Measurements from ENCODE around the gene IQSEC1. TPM values are rescaled to one million over a fixed set of nuclear protein-coding genes. Genes with fewer than 3 reads are reported as not detected.

The IQSEC1 gene
- total RNA-seq, 1 experiment from 2014 or later, result 28.1 TPM

- Histone ChIP-seq H3K9me3 (ENCODE audit: control insufficient read depth in 1 of 2, insufficient read depth in 1 of 2, low read depth in 1 of 2, low read length in 2 of 2) (no peaks in the 10 kb centered on the region), H3K79me2 (ENCODE audit: insufficient read depth, low read length) (no peaks in the 10 kb centered on the region), H3K9ac (ENCODE audit: low read length) (no peak overlapping the region), H3K4me1 (ENCODE audit: control insufficient read depth in 1 of 2, insufficient read depth in 2 of 2, low read length in 2 of 2) (no peaks in the 10 kb centered on the region), H2AFZ (ENCODE audit: low read depth, low read length, poor library complexity, severe bottlenecking) (no peak overlapping the region), H3K4me2 (ENCODE audit: low read length) (no peak overlapping the region), H3K27ac (ENCODE audit: low read depth, low read length) (no peak overlapping the region), H3K36me3 (ENCODE audit: control insufficient read depth in 1 of 2, insufficient read depth in 2 of 2, low read length in 2 of 2) (peaks cover 0 to 7% of the 10 kb centered on the region in 2 experiments; a peak in 2 of 4 replicates), H3K4me3 (replicated peaks in 1 of 2; ENCODE audit: low read depth in 1 of 2, low read length in 2 of 2) (no peak overlapping the region), H3K27me3 (ENCODE audit: insufficient read depth, low read length) (no peaks in the 10 kb centered on the region), H4K20me1 (ENCODE audit: insufficient read depth) (no peaks in the 10 kb centered on the region), H3K9me2 (ENCODE audit: insufficient read depth) (no peaks in the 10 kb centered on the region)
- TF ChIP-seq RAD21 (IDR thresholded peaks at IDR 0.05; ENCODE audit: low read depth) (no peak), JUND (IDR thresholded peaks at IDR 0.05) (no peak), EZH2 (IDR thresholded peaks at IDR 0.05) (no peak), ATF3 (IDR thresholded peaks at IDR 0.05) (no peak), ZFX (IDR thresholded peaks at IDR 0.05) (no peak), ELF1 (IDR thresholded peaks at IDR 0.05; ENCODE audit: borderline replicate concordance, low read depth) (no peak), SRF (IDR thresholded peaks at IDR 0.05; ENCODE audit: low read depth) (no peak)
- TF ChIP-seq, protein P1, sequence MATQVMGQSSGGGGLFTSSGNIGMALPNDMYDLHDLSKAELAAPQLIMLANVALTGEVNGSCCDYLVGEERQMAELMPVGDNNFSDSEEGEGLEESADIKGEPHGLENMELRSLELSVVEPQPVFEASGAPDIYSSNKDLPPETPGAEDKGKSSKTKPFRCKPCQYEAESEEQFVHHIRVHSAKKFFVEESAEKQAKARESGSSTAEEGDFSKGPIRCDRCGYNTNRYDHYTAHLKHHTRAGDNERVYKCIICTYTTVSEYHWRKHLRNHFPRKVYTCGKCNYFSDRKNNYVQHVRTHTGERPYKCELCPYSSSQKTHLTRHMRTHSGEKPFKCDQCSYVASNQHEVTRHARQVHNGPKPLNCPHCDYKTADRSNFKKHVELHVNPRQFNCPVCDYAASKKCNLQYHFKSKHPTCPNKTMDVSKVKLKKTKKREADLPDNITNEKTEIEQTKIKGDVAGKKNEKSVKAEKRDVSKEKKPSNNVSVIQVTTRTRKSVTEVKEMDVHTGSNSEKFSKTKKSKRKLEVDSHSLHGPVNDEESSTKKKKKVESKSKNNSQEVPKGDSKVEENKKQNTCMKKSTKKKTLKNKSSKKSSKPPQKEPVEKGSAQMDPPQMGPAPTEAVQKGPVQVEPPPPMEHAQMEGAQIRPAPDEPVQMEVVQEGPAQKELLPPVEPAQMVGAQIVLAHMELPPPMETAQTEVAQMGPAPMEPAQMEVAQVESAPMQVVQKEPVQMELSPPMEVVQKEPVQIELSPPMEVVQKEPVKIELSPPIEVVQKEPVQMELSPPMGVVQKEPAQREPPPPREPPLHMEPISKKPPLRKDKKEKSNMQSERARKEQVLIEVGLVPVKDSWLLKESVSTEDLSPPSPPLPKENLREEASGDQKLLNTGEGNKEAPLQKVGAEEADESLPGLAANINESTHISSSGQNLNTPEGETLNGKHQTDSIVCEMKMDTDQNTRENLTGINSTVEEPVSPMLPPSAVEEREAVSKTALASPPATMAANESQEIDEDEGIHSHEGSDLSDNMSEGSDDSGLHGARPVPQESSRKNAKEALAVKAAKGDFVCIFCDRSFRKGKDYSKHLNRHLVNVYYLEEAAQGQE (IDR thresholded peaks at IDR 0.05; ENCODE audit: low read depth), result no peak
- POLR2A ChIA-PET, result no interaction called here
- no TSS peak for BruUV-seq (replicated peaks)
- CTCF ChIA-PET, result no interaction called here
- RAD21 ChIA-PET (ENCODE audit: low non-redundant PET in 1 of 2, low total read pairs in 2 of 2, uncharacterized antibody in 2 of 2, unreplicated experiment in 2 of 2), result no interaction called here
- DNase-seq (ENCODE audit: low read depth, low spot score), result no peak
- ATAC-seq, result no peak
- intact Hi-C loops (cut with micrococcal nuclease), result no loop called here
Measured at GRCh38 chr3:12914088-12914487, 159.1 kb downstream of the IQSEC1 start.
